GM12878 (cell line): ENCODE results near the gene KRTAP9-9. TPM values are rescaled to one million over a fixed set of nuclear protein-coding genes. Genes with fewer than 3 reads are reported as not detected.

Experiments
- ATAC-seq: fragments of 200-7000 bp; cut with Tn5 transposase; 3 replicates; pipeline ENCODE4 v1.9.1; 2020; ENCODE audit warnings: mild to moderate bottlenecking, moderate library complexity
- BruUV-seq: library from RNA; stranded (reverse); fragments of 400-500 nt; replicated peaks from 2 replicates; lab custom pipeline; 2021; lab: Mats Ljungman, UMichigan
- CTCF ChIA-PET: fragments of 300-600 bp; sonication (Branson Sonifier 250); formaldehyde crosslinking; extraction: SDS; loops from one replicate; lab custom pipeline; 2021; ENCODE audit warnings: inconsistent platforms; lab: Yijun Ruan, JAX
- POLR2A ChIA-PET: fragments of 350-600 bp; formaldehyde crosslinking; extraction: SDS; loops from one replicate; lab custom pipeline; 2021; ENCODE audit warnings: inconsistent platforms; lab: Charles Lee
- RAD21 ChIA-PET: fragments of 300-600 bp; sonication (Branson Sonifier 250); formaldehyde crosslinking; loops from one replicate; lab custom pipeline; 2023; ENCODE audit warnings: antibody characterized with exemption; ENCODE audit not compliant: unreplicated experiment; lab: Charles Lee
- SMC1A ChIA-PET: fragments of 300-600 bp; sonication (Branson Sonifier 250); formaldehyde crosslinking; loops from one replicate; lab custom pipeline; 2023; ENCODE audit not compliant: unreplicated experiment, uncharacterized antibody; lab: Charles Lee
- DNase-seq: peaks from one replicate; pipeline ENCODE4 v3.0.0-alpha.2; 2011; ENCODE audit warnings: low read depth, low spot score
- FAIRE-seq: peaks from 3 replicates; lab custom pipeline; 2011; peaks lifted over from hg19 to GRCh38; lab: Jason Lieb, UNC
- H2AFZ ChIP-seq: 2 replicates; pipeline ENCODE4 v1.6.0; 2011; ENCODE audit warnings: low read depth, low read length, control low read depth; ENCODE audit not compliant: control insufficient read depth
- H3K27ac ChIP-seq: 2 replicates; pipeline ENCODE4 v1.5.1; 2011; ENCODE audit warnings: control low read depth; ENCODE audit not compliant: control insufficient read depth, insufficient read depth
- H3K27me3 ChIP-seq, 2 experiments: replicated peaks in 1 of 2; 2 replicates each; pipeline versions ENCODE4 v1.6.0 to v1.6.1; 2011; ENCODE audit warnings: low read length in 1 of 2; ENCODE audit not compliant: control insufficient read depth in 2 of 2, insufficient read depth in 2 of 2
- H3K36me3 ChIP-seq, 2 experiments: 2 replicates each; pipeline ENCODE4 v1.5.1; 2011; ENCODE audit warnings: low read length in 1 of 2; ENCODE audit not compliant: control insufficient read depth in 2 of 2, insufficient read depth in 2 of 2
- H3K4me1 ChIP-seq: 2 replicates; pipeline ENCODE4 v1.6.1; 2011; ENCODE audit warnings: mild to moderate bottlenecking, low read length, moderate library complexity, mixed read lengths; ENCODE audit not compliant: control insufficient read depth, insufficient read depth
- H3K4me2 ChIP-seq: 2 replicates; pipeline ENCODE4 v1.6.0; 2011; ENCODE audit warnings: control low read depth; ENCODE audit not compliant: control insufficient read depth, insufficient read depth
- H3K4me3 ChIP-seq: fragments of 200-600 bp; sonication (generic); 2 replicates; pipeline ENCODE4 v1.5.1; 2016
- H3K79me2 ChIP-seq: 2 replicates; pipeline ENCODE4 v1.6.0; 2011; ENCODE audit warnings: low read length; ENCODE audit not compliant: control insufficient read depth, insufficient read depth
- H3K9ac ChIP-seq: 2 replicates; pipeline ENCODE4 v1.8.0; 2011; ENCODE audit warnings: low read length, control low read depth, mixed read lengths; ENCODE audit not compliant: control insufficient read depth, insufficient read depth
- H3K9me3 ChIP-seq: replicated peaks from 3 replicates; pipeline ENCODE4 v1.5.1; 2011; ENCODE audit warnings: mild to moderate bottlenecking, low read length; ENCODE audit not compliant: control insufficient read depth, insufficient read depth
- H4K20me1 ChIP-seq: 2 replicates; pipeline ENCODE4 v1.6.0; 2011; ENCODE audit not compliant: control insufficient read depth, insufficient read depth
- EZH2 ChIP-seq: IDR thresholded peaks from 2 replicates; pipeline ENCODE4 v1.6.1; 2012; ENCODE audit warnings: low read depth, mild to moderate bottlenecking, control low read depth, inconsistent platforms, low read length, borderline replicate concordance; ENCODE audit not compliant: control insufficient read depth
- IKZF2 ChIP-seq, 2 experiments: fragments of 450-650 bp; IDR thresholded peaks; 2 replicates each; pipeline ENCODE4 v1.6.1; 2017; ENCODE audit warnings: mild to moderate bottlenecking in 2 of 2, moderate library complexity in 2 of 2
- KLF5 ChIP-seq: fragments of 450-650 bp; IDR thresholded peaks from 2 replicates; pipeline ENCODE4 v1.6.1; 2014; ENCODE audit warnings: mild to moderate bottlenecking; ENCODE audit not compliant: partially characterized antibody
- MYC ChIP-seq: IDR thresholded peaks from 2 replicates; pipeline ENCODE4 v1.6.1; 2011; ENCODE audit warnings: mild to moderate bottlenecking, low read length, moderate library complexity, inconsistent platforms; ENCODE audit not compliant: insufficient read depth, insufficient replicate concordance, insufficient read length, severe bottlenecking
- NFYB ChIP-seq: IDR thresholded peaks from 2 replicates; pipeline ENCODE4 v1.6.1; 2011; ENCODE audit warnings: low read depth, mild to moderate bottlenecking, low read length, improper control_type of control experiment, moderate library complexity; ENCODE audit not compliant: insufficient read depth
- NRF1 ChIP-seq: conservative IDR thresholded peaks from 2 replicates; pipeline ENCODE4 v1.6.1; 2011; ENCODE audit warnings: mild to moderate bottlenecking, low read depth, low read length, improper control_type of control experiment
- PBX3 ChIP-seq: IDR thresholded peaks from 2 replicates; pipeline ENCODE4 v1.6.1; 2011; ENCODE audit warnings: mild to moderate bottlenecking, low read depth, low read length, moderate library complexity; ENCODE audit not compliant: insufficient replicate concordance
- PKNOX1 ChIP-seq: fragments of 450-650 bp; IDR thresholded peaks from 2 replicates; pipeline ENCODE4 v1.6.1; 2016; ENCODE audit warnings: mild to moderate bottlenecking
- SREBF2 ChIP-seq: IDR thresholded peaks from 2 replicates; pipeline ENCODE4 v1.6.1; 2012; ENCODE audit warnings: mild to moderate bottlenecking, low read length
- TCF12 ChIP-seq: IDR thresholded peaks from 2 replicates; pipeline ENCODE4 v1.6.1; 2011; ENCODE audit warnings: low read depth, mild to moderate bottlenecking, low read length
- ZNF384 ChIP-seq: IDR thresholded peaks from 2 replicates; pipeline ENCODE4 v1.6.1; 2012; ENCODE audit warnings: low read depth, mild to moderate bottlenecking, low read length, improper control_type of control experiment, borderline replicate concordance
- ZSCAN29 ChIP-seq: fragments of 450-650 bp; IDR thresholded peaks from 2 replicates; pipeline ENCODE4 v1.6.1; 2017; ENCODE audit warnings: mild to moderate bottlenecking, moderate library complexity
- WGBS: methylation state at CpG from one replicate; pipeline ENCODE4 v1.1.6; 2016; ENCODE audit warnings: low lambda C conversion rate; ENCODE audit not compliant: insufficient replicate concordance, insufficient coverage; ENCODE audit errors: missing lambda C conversion rate; 5-methylcytosine and 5-hydroxymethylcytosine counted together
- in situ Hi-C: fragments of 300-500 bp; cut with MboI; formaldehyde crosslinking; loops from 9 replicates; pipeline ENCODE4 v1.14.3; 2018; ENCODE audit warnings: mixed read lengths
- intact Hi-C: fragments of 100-400 bp; cut with micrococcal nuclease; formaldehyde crosslinking; loops from one replicate; pipeline ENCODE4 v1.14.2; 2022; ENCODE audit not compliant: unreplicated experiment
- polyA plus RNA-seq, 11 experiments: library from polyadenylated mRNA; depleted of rRNA in 4 of 11; unstranded in 6 of 11; stranded (reverse) in 5 of 11; fragments of >200 nt; fragmentation: Nextera tagmentation in 4 of 11; fragmentation: Illumina TruSeq in 1 of 11; extraction: Ambion mirVana in 4 of 11; extraction: Trizol in 1 of 11; gene quantifications; 1 replicate in 1 of 11; 2 replicates in 10 of 11; pipeline versions ENCODE4 v1.2.1 to v1.2.3, GENCODE V29; 2011 to 2016; ENCODE audit warnings: inconsistent platforms in 2 of 11, missing spikeins in 2 of 11, low read depth in 1 of 11
- total RNA-seq, 4 experiments: library from RNA; depleted of rRNA in 3 of 4; stranded (reverse); fragments of >200 nt in 3 of 4; fragmentation: Illumina TruSeq in 1 of 4; extraction: Trizol in 1 of 4; gene quantifications; 2 replicates each; pipeline versions ENCODE4 v1.2.1 to v1.2.3, GENCODE V29; 2013 to 2021
- TF ChIP-seq, protein P1 (sequence below): IDR thresholded peaks from 2 replicates; pipeline ENCODE4 v1.6.1; 2011; ENCODE audit warnings: low read depth, low read length, improper control_type of control experiment, borderline replicate concordance
- TF ChIP-seq, protein P2 (sequence below): IDR thresholded peaks from 2 replicates; pipeline ENCODE4 v1.6.1; 2011; ENCODE audit warnings: low read depth, mild to moderate bottlenecking, low read length, moderate library complexity, borderline replicate concordance; ENCODE audit errors: extremely low read depth
- TF ChIP-seq, protein P3 (sequence below): fragments of 450-650 bp; IDR thresholded peaks from 2 replicates; pipeline ENCODE4 v1.6.1; 2016; ENCODE audit warnings: mild to moderate bottlenecking
- TF ChIP-seq, protein P4 (sequence below): fragments of 450-650 bp; IDR thresholded peaks from 2 replicates; pipeline ENCODE4 v1.6.1; 2017; ENCODE audit warnings: low read depth, mild to moderate bottlenecking, moderate library complexity

Gene KRTAP9-9
- total and polyA plus RNA-seq, 10 of the 15 experiments (the other 5 are each of a cell fraction or from before 2014, with no cell fraction given), result not detected

DNA sequence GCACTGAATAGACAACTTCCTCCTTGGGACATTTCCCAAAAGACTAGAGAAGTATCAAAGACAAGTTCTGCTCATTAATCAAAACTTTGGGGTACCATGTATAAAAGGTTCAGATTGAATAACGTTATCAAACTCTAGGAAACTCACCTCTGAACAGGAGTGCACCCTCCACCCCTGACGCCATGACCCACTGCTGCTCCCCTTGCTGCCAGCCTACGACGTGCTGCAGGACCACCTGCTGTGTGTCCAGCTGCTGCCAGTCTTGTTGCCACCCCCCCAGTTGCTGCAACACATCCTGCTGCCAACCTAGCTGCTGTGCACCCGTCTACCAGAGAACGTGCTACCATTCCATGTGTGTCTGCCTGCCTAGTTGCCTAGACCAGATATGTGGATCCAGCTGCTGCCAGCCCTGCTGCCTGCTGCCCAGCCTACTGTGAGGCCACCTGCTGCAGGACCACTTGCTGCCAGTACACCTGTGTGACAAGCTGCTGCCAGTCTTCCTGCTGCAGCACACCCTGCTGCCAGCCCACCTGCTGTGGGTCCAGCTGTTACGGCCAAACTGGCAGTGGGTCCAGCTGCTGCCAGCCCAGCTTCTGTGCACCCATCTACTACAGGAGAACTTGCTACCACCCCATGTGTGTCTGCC lies 42.5 kb upstream of the KRTAP9-9 start:
- no peaks in the 10 kb centered on the region for H3K9me3 ChIP-seq
- no peaks in the 10 kb centered on the region for H3K36me3 ChIP-seq
- no peaks in the 10 kb centered on the region for H3K79me2 ChIP-seq
- no peak overlapping the region for H3K4me3 ChIP-seq
- ChIA-PET POLR2A (no interaction called here), CTCF (no interaction called here), SMC1A (no interaction called here), RAD21 (no interaction called here)
- 14% methylated on average over 7 of the region's 7 CpGs for WGBS
- H3K4me2 ChIP-seq, result no peak overlapping the region
- no peak overlapping the region for H3K9ac ChIP-seq
- ATAC-seq (no peak), DNase-seq (no peak), FAIRE-seq (no peak)
- H3K27ac ChIP-seq, result no peak overlapping the region
- intact Hi-C loops, result no loop called here
- no peak overlapping the region for H2AFZ ChIP-seq
- no peaks in the 10 kb centered on the region for H4K20me1 ChIP-seq
- no peaks in the 10 kb centered on the region for H3K4me1 ChIP-seq
- H3K27me3 ChIP-seq, result no peaks in the 10 kb centered on the region; a peak in 1 of 4 replicates
- in situ Hi-C loops, result no loop called here
- no TSS peak for BruUV-seq
- TF ChIP-seq TCF12 (no peak), SREBF2 (no peak), KLF5 (no peak), EZH2 (no peak), MYC (no peak), PKNOX1 (no peak), IKZF2 (IDR thresholded peaks at IDR 0.05) (no peak), NFYB (no peak), ZSCAN29 (no peak), NRF1 (no peak), PBX3 (no peak), ZNF384 (no peak)
- TF ChIP-seq, protein P1, sequence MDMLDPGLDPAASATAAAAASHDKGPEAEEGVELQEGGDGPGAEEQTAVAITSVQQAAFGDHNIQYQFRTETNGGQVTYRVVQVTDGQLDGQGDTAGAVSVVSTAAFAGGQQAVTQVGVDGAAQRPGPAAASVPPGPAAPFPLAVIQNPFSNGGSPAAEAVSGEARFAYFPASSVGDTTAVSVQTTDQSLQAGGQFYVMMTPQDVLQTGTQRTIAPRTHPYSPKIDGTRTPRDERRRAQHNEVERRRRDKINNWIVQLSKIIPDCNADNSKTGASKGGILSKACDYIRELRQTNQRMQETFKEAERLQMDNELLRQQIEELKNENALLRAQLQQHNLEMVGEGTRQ, result no peak
- TF ChIP-seq, protein P2, sequence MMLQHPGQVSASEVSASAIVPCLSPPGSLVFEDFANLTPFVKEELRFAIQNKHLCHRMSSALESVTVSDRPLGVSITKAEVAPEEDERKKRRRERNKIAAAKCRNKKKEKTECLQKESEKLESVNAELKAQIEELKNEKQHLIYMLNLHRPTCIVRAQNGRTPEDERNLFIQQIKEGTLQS, result no peak
- TF ChIP-seq, protein P3, sequence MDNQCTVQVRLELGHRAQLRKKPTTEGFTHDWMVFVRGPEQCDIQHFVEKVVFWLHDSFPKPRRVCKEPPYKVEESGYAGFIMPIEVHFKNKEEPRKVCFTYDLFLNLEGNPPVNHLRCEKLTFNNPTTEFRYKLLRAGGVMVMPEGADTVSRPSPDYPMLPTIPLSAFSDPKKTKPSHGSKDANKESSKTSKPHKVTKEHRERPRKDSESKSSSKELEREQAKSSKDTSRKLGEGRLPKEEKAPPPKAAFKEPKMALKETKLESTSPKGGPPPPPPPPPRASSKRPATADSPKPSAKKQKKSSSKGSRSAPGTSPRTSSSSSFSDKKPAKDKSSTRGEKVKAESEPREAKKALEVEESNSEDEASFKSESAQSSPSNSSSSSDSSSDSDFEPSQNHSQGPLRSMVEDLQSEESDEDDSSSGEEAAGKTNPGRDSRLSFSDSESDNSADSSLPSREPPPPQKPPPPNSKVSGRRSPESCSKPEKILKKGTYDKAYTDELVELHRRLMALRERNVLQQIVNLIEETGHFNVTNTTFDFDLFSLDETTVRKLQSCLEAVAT, result no peak
- TF ChIP-seq, protein P4, sequence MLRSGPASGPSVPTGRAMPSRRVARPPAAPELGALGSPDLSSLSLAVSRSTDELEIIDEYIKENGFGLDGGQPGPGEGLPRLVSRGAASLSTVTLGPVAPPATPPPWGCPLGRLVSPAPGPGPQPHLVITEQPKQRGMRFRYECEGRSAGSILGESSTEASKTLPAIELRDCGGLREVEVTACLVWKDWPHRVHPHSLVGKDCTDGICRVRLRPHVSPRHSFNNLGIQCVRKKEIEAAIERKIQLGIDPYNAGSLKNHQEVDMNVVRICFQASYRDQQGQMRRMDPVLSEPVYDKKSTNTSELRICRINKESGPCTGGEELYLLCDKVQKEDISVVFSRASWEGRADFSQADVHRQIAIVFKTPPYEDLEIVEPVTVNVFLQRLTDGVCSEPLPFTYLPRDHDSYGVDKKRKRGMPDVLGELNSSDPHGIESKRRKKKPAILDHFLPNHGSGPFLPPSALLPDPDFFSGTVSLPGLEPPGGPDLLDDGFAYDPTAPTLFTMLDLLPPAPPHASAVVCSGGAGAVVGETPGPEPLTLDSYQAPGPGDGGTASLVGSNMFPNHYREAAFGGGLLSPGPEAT, result no peak
